Measurements from ENCODE around the gene RAPGEF2. TPM values are rescaled to one million over a fixed set of nuclear protein-coding genes. Genes with fewer than 3 reads are reported as not detected.
A peak's percentile ranks its signal among the peaks of the same experiment; 100 is the strongest.

RAPGEF2 gene
- total RNA-seq, 2 donors from 2014 or later = 38.2 to 46.7 TPM

DNA sequence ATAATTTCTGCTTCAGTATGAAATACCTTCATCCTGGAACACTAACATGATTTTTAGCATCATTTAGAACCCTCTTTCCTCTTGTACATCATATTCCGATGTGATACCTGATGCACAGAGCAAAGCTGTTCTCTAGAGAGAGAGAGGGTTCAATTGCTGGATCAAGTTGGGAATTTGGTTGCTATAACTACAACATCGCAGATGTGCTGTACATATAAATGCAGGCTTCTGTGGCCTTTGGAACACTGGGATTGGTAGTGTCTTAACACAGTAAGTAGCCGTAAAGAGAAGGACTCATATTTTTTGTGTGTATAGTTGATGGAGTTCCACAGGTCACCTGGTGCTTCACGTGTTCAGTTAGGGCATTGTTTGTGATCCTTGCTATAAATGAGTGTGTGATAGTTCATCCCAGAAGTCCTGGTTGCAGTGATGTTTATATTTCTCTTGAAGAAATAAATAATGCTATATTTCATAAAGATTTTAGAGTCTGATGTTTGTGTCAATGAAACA is 119.2 kb downstream of the RAPGEF2 start:
- no peaks in the 10 kb centered on the region for H3K27me3 ChIP-seq
- H3K9me3 ChIP-seq = no peaks in the 10 kb centered on the region
- intact Hi-C loops (cut with DNase I) = no loop called here
- H3K4me1 ChIP-seq = peaks cover 3% of the 10 kb centered on the region
- no peak overlapping the region for H3K4me3 ChIP-seq
- no peaks in the 10 kb centered on the region for H3K36me3 ChIP-seq (replicated peaks in 1 of 2; ENCODE audit: insufficient read depth in 1 of 2, low read depth in 2 of 2)
- TF ChIP-seq, protein P1, sequence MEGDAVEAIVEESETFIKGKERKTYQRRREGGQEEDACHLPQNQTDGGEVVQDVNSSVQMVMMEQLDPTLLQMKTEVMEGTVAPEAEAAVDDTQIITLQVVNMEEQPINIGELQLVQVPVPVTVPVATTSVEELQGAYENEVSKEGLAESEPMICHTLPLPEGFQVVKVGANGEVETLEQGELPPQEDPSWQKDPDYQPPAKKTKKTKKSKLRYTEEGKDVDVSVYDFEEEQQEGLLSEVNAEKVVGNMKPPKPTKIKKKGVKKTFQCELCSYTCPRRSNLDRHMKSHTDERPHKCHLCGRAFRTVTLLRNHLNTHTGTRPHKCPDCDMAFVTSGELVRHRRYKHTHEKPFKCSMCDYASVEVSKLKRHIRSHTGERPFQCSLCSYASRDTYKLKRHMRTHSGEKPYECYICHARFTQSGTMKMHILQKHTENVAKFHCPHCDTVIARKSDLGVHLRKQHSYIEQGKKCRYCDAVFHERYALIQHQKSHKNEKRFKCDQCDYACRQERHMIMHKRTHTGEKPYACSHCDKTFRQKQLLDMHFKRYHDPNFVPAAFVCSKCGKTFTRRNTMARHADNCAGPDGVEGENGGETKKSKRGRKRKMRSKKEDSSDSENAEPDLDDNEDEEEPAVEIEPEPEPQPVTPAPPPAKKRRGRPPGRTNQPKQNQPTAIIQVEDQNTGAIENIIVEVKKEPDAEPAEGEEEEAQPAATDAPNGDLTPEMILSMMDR (IDR thresholded peaks at IDR 0.05) = no peak
- TF ChIP-seq POLR2A (IDR thresholded peaks at IDR 0.05) = no peak
- DNase-seq (no peak), ATAC-seq (no peak)
- no peak overlapping the region for H3K27ac ChIP-seq
- WGBS, 2 donors = 79 to 88% methylated on average over 4 of the region's 4 CpGs

GRCh38 chr4:159224408-159224807 is 121.5 kb downstream of the RAPGEF2 start:
- peaks cover 18% of the 10 kb centered on the region for H3K4me1 ChIP-seq

DNA sequence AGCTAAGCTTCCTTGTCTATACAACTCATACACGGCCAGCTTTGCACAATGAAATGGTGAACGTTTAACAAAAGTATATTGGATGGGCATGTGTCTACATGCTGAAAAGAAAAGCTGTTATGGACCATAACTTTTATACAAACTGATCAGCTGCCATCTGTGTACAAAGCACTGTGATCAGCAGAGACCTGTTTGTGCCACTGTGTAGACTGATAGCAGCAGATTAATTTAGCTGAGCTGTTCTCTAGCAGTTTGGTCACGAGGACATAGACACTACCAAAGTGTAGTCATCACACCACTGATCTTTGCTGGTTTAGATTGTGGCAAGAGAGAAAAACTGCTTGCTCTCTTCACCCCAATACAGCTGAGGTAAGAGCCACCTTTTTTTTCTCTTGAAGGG is 124.5 kb downstream of the RAPGEF2 start:
- Histone ChIP-seq H3K36me3 (replicated peaks in 1 of 2; ENCODE audit: insufficient read depth in 1 of 2, low read depth in 2 of 2) (no peaks in the 10 kb centered on the region), H3K4me3 (no peak overlapping the region), H3K9me3 (no peaks in the 10 kb centered on the region), H3K4me1 (peaks cover 18% of the 10 kb centered on the region), H3K27ac (peak overlapping the region; percentile 58 to 80 (median 73)), H3K27me3 (no peaks in the 10 kb centered on the region)
- DNase-seq = no peak
- WGBS, 2 donors = 7 to 16% methylated on average over 3 of the region's 3 CpGs
- peak; percentile 27 for ATAC-seq
- intact Hi-C loops (cut with DNase I) = no loop called here
- TF ChIP-seq, protein P1 (IDR thresholded peaks at IDR 0.05) = no peak
- no peak for TF ChIP-seq POLR2A (IDR thresholded peaks at IDR 0.05)

More at GRCh38 chr4:159224408-159224807, 121.5 kb downstream of the RAPGEF2 start:
- no peaks in the 10 kb centered on the region for H3K9me3 ChIP-seq
- ATAC-seq (no peak), DNase-seq (no peak)
- H3K27me3 ChIP-seq = no peaks in the 10 kb centered on the region
- H3K4me3 ChIP-seq = no peak overlapping the region
- H3K27ac ChIP-seq = no peak overlapping the region
- H3K36me3 ChIP-seq (replicated peaks in 1 of 2; ENCODE audit: insufficient read depth in 1 of 2, low read depth in 2 of 2) = no peaks in the 10 kb centered on the region
- WGBS, 2 donors = 85 to 88% methylated on average over 3 of the region's 3 CpGs
- TF ChIP-seq, protein P1 (IDR thresholded peaks at IDR 0.05) = no peak
- no peak for TF ChIP-seq POLR2A (IDR thresholded peaks at IDR 0.05)
- intact Hi-C loops (cut with DNase I) = no loop called here

DNA sequence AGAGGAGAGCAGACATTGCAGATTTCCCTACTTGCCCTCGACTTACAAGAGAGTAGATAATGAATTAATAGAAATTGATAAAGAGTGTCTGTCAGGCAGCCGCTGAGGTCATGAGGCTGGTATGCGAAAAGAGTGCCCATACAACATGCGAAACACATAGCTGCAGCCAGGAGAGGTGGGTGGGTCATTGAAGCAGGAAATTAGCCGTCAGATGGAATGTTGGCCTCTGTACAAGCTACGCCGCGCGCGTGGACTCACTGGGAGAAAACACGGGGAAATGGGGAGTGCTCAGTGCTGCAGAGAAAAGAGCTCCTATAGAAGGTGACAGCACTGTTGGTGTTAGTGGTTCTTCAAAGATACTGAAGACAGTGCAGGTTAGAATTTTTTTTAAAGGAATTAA is 125.1 kb downstream of the RAPGEF2 start:
- Histone ChIP-seq H3K36me3 (replicated peaks in 1 of 2; ENCODE audit: insufficient read depth in 1 of 2, low read depth in 2 of 2) (no peaks in the 10 kb centered on the region), H3K9me3 (no peaks in the 10 kb centered on the region), H3K27ac (peak overlapping the region; percentile 58 to 80 (median 73)), H3K4me1 (peaks cover 18% of the 10 kb centered on the region), H3K4me3 (no peak overlapping the region), H3K27me3 (no peaks in the 10 kb centered on the region)
- intact Hi-C loops (cut with DNase I) = no loop called here
- TF ChIP-seq, protein P1 (IDR thresholded peaks at IDR 0.05) = peak in 4 of 7 experiments; percentile 63 to 71 (median 64)
- TF ChIP-seq POLR2A (IDR thresholded peaks at IDR 0.05) = peak in 1 of 3 donors; percentile 52
- 3 to 13% methylated on average over 10 to 11 of the region's 11 CpGs for WGBS, 2 donors
- peak; percentile 78 to 82 (median 78) for DNase-seq
- peak; percentile 98 for ATAC-seq

- peak overlapping the region; percentile 32 to 80 (median 73) for H3K27ac ChIP-seq
Measured at GRCh38 chr4:159229164-159229563, 126.3 kb downstream of the RAPGEF2 start.

More at GRCh38 chr4:159229164-159229563, 126.3 kb downstream of the RAPGEF2 start:
- 62 to 73% methylated on average over 6 of the region's 6 CpGs for WGBS, 2 donors
- Histone ChIP-seq H3K4me3 (no peak overlapping the region), H3K27me3 (no peaks in the 10 kb centered on the region), H3K36me3 (replicated peaks in 1 of 2; ENCODE audit: insufficient read depth in 1 of 2, low read depth in 2 of 2) (no peaks in the 10 kb centered on the region), H3K9me3 (no peaks in the 10 kb centered on the region), H3K4me1 (peaks cover 18% of the 10 kb centered on the region)
- DNase-seq (no peak), ATAC-seq (no peak)
- TF ChIP-seq, protein P1 (IDR thresholded peaks at IDR 0.05) = no peak
- no peak for TF ChIP-seq POLR2A (IDR thresholded peaks at IDR 0.05)
- intact Hi-C loops (cut with DNase I) = no loop called here
